Hematopoietic multipotent progenitor cell treated with erythropoietin and hydrocortisone succinate and interleukin-3 and kit ligand, for 8 days (in vitro differentiated cells): ENCODE results near the gene ANKRD11.

Experiments used
- DNase-seq: peaks from one replicate; pipeline ENCODE4 v3.0.0-alpha.2; 2015

The ANKRD11 gene

GRCh38 chr16:89323120-89323960 lies 167.0 kb downstream of the ANKRD11 start:
- DNase-seq: no peak

- no peak for DNase-seq
Measured at GRCh38 chr16:89322321-89323119, 167.8 kb downstream of the ANKRD11 start.

GRCh38 chr16:89320782-89321501 lies 169.4 kb downstream of the ANKRD11 start:
- DNase-seq: no peak

GRCh38 chr16:89319886-89320781 lies 170.2 kb downstream of the ANKRD11 start:
- DNase-seq: peak; percentile 65

- no peak for DNase-seq
Measured at GRCh38 chr16:89319631-89319885, 170.8 kb downstream of the ANKRD11 start.

GRCh38 chr16:89318871-89319630 lies 171.3 kb downstream of the ANKRD11 start:
- no peak for DNase-seq

- no peak for DNase-seq
Measured at GRCh38 chr16:89318430-89318758, 172.0 kb downstream of the ANKRD11 start.

- no peak for DNase-seq
Measured at GRCh38 chr16:89317729-89318429, 172.5 kb downstream of the ANKRD11 start.

GRCh38 chr16:89317101-89317671 lies 173.2 kb downstream of the ANKRD11 start:
- DNase-seq: no peak

GRCh38 chr16:89316701-89317100 lies 173.7 kb downstream of the ANKRD11 start:
- DNase-seq: no peak

- DNase-seq: peak; percentile 69
Measured at GRCh38 chr16:89315791-89316581, 174.4 kb downstream of the ANKRD11 start.

- no peak for DNase-seq
Measured at GRCh38 chr16:89315271-89315670, 175.1 kb downstream of the ANKRD11 start.

- DNase-seq: no peak
Measured at GRCh38 chr16:89314854-89315253, 175.5 kb downstream of the ANKRD11 start.

GRCh38 chr16:89314357-89314756 lies 176.0 kb downstream of the ANKRD11 start:
- no peak for DNase-seq

- DNase-seq: no peak
Measured at GRCh38 chr16:89313583-89313982, 176.8 kb downstream of the ANKRD11 start.

- no peak for DNase-seq
Measured at GRCh38 chr16:89312598-89313299, 177.6 kb downstream of the ANKRD11 start.

- DNase-seq: no peak
Measured at GRCh38 chr16:89312194-89312593, 178.2 kb downstream of the ANKRD11 start.

- no peak for DNase-seq
Measured at GRCh38 chr16:89311636-89312035, 178.7 kb downstream of the ANKRD11 start.

GRCh38 chr16:89309438-89310122 lies 180.8 kb downstream of the ANKRD11 start:
- DNase-seq: no peak
